LoVo (cell line): ENCODE results near the gene TICRR.

ENCODE experiments used
- DNase-seq: peaks from one replicate; pipeline ENCODE4 v3.0.0-alpha.2; 2016; ENCODE audit warnings: low spot score

The TICRR gene

DNA sequence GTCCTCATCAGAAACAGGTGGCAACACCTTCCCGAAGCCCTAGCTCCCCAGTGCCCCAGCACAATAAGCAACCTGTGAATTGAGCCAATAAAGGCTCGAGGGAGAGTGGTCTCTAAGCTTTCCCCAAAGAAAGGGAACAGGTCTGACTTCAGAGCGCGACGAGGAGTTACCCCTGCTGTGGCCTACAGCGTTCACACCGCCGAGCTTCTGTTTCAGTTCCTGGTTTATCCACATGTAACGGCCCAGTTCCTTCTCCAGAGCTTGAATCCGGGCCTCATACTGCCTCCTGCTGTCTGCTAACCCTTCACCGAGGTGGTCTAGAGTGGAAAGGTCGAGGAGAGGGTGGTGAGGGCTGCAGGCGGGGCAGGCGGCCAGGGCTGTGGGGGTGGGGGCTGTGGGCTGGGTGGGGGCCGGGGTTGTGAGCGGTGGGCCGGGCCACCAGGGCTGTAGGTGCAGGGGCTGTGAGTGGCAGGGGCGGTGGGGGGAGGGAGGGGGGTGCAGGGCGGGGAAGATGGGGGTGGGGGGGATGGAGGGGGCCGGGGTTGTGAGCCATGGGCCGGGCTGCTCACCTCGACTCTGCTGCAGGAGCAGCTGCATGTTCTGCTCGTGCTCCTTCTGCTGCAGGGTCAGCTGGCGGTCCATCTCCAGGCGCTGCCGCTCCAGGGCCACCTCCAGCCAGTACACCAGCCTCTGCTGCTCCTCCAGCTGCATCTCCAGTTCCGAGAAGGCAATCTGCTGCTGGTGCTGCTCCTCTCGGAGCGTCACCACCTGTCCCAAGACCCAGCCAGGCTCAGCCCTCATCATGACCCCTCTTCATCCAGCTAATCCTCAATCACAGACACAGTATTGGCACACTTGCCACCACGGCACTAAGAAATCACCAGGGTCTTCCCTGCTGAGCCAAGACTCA, 53.8 kb downstream of the TICRR start:
- no peak for DNase-seq

DNA sequence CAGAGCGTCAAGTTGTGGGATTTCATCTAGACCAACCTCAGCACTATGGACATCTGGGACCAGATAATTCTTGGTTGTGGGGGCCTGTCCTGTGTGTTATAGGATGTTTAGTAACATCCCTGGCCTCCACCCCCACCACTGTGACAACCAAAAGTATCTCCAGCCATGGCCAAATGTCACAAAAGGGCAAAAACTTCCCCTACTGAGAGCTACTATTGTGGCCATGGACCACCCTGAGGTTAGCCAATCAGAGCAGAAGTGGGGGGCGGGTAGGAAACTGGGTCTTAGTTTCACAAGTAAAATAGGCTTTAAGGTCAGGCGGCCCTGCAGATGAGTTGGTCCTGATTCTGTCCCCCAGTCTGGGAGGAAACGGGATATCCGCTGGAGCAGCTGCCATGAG, 54.6 kb downstream of the TICRR start:
- DNase-seq, result no peak

- no peak for DNase-seq
These were observed 55.0 kb downstream of the TICRR start for GRCh38 chr15:89630260-89630659.

DNA sequence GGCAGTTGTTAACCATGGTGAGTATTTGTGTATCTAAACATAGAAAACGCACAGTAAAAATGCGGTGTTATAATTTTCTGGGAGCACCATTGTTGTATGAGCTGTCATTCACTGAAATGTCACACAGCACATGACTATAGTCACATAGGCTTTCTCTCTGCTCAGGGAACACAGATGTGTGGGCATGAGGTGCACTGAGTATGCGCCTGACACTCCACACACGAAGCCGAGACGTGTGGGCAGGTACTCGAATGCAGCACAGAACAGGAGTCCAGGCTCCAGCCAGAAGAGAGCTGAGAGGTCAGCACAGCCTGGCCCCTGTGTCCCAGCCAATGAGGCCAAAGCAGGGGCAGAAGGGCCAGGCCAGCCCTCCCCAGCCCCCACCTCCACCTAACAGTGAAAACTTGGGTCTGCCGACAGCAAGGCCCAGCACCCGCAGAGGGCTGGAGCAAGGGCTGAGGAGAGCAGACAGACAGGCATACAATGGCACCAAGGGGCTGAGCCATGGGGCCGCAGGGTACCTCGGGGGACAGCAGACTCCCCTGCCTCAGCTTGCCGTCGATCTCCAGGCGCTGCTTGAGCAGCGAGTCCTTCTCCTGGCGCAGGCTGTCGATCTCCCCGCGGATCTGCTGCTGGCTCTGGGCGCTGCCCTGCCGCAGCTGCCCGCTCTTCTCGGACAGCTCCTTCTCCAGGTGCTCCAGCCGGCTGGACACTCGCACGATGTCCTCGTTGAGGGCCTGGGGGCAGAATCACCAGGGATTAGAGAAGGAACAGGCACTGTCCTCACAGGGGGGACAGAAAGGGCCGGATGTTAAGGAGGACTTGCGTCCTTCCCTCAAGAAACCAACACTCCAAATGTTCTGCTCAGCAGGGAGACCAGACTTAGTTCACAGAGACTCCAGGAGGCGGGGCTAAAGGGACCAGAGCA, 56.0 kb downstream of the TICRR start:
- no peak for DNase-seq

GRCh38 chr15:89631902-89632264, 56.6 kb downstream of the TICRR start:
- no peak for DNase-seq

DNA sequence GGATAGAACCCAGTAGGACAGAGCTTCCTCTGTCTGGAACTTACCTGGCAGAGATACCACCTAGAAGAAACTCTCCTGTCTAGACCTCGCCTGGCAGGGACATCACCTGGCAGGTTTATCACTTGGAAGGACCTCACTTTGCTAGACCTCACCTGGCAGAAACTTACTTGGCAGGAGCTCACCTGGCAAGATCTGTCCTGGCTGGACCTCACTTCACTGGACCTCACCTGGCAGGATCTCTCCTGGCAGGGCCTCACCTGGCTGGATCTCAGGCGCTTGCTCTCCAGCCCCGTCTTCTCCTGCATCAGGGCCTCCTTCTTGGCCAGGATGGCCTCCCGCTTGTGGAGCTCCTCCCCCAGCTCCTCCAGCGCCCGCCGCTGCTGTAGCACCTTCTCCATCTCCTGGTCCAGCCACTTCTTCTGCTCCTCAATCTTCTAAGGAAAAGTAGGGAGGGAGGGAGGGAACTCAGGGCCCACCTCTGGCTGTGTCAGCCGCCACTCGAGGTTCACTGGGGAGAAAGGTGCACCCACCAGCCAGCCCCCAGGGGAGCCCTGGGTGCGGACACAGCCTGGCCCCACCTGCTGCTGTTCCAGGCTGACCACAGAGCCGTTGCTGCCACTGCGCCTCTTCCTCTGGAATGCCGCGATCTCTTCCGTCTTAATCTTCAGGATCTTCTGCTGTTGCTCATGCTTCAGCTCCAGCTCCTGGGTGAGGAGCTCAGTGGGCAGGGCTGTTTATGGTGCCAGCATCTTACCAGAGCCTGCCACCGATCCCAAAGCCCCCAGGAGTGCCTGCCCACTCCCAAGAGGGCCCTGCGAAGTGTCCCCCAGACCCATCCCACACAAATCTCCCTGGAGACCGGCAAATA, 57.5 kb downstream of the TICRR start:
- no peak for DNase-seq

GRCh38 chr15:89633585-89633984, 58.3 kb downstream of the TICRR start:
- no peak for DNase-seq

DNA sequence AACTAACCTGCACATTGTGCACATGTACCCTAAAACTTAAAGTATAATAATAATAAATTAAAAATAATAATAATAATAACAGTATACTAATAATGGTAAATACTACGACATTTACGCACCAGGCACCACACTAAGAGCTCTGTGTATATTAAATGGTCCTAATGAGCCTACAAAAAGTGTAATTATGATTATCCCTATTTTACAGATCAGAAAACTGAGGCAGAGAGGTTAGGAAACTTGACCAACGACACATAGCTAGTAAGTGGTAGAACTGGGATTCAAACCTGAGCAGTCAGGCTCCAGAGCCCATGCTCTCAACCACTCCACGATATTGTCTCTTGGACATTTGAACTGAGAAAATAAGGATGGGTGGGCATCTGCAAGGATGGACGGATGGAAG, 65.0 kb downstream of the TICRR start:
- DNase-seq, result no peak

DNA sequence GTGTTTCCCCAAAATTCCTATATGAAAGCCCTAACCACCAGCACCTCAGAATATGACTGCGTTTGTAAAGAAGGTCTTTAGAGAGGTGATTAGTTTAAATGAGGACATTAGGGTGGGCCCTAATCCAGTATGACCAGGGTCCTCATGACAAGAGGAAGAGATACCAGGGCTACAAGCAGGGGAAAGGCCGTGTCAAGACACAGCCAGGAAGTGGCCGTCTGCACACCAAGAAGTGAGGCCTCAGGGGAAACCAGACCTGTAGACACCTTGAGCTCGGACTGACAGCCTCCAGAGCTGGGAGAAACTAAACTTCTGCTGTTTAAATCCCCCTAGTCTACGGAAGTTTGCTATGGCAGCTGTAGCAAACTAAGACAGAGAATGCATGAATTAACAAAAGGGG, 65.8 kb downstream of the TICRR start:
- no peak for DNase-seq

GRCh38 chr15:89642106-89642505, 66.8 kb downstream of the TICRR start:
- no peak for DNase-seq

GRCh38 chr15:89645680-89646079, 70.4 kb downstream of the TICRR start:
- no peak for DNase-seq

DNA sequence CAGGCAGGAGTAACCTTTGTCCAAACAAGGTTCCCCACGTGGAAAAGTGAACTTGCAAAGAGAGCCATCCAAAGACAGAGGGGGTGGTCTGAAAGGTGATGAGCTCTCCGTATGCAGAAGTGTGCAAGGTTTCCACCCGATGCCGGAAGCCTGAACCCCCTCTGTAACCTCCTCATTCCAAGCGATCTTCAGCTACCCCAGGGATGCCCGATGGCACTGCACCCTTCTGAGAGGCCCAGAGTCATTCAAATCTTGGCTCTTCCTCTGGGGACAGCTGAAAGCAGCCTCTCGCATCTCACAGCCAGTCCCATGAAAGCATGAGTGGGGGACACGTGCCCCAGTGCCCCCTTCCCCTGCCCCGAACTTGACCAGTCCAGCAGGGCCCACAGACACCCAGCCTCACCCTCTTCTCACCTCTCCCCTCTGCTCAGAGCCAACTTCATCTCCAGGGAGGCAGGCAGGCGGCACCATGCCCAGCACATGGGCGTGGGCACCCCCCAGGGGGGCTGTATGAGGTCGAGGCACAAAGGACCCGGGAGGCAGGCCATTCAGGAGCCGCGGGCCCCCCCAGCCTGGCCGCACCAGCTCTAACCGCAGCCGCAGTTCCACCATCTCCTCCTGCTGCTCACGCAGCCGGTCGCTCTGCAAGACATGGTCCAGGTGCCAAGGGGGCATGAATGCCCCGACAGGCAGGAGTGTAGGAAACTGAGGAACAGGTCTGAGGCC, 71.3 kb downstream of the TICRR start:
- no peak for DNase-seq

GRCh38 chr15:89647191-89647851, 72.1 kb downstream of the TICRR start:
- peak; percentile 69 for DNase-seq

DNA sequence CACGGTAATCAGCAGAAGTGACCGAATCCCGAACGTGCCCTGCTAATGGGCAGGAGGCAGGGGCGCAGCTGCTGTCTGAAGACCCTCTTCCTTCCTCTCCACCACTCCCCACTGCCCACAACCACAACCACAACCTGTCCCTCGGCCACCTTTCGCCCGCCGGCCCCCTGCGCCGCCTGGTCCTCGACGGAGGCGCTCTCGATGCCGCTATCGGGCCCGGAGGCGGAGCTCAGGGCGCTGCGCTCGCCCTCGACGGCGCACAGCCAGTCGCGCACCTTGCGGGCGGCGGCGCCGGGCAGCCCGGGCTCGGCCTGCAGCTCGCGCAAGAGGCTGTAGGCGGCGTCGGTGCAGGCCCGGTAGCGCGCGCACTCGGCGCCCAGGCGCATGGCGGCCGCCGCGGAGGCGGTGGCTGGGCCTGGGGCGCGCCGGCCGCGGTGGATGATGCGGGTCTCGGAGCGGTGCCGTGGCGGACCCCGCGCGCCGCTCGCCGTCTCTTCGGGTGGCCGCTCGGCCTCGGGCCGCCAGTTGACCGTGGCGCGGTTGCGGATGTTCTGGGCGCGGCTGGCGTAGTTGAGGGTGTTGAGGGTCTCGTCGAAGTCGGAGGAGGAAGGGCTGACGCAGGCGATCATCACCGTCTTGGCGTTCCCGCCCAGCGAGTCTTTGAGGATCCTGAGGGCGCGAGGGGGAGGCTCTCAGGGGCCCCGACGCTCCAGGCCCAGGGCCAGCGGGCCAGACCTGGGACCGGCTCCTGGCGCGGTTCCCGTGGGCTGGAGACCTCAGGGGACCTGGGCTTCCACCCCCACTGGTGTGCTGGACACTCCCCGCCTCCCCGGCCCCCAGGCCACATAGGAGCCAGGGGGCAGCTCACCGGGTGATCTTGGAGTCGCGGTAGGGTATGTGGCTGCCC, 73.1 kb downstream of the TICRR start:
- DNase-seq, result no peak

- DNase-seq, result no peak
These were observed 73.8 kb downstream of the TICRR start for GRCh38 chr15:89649013-89649625.

DNA sequence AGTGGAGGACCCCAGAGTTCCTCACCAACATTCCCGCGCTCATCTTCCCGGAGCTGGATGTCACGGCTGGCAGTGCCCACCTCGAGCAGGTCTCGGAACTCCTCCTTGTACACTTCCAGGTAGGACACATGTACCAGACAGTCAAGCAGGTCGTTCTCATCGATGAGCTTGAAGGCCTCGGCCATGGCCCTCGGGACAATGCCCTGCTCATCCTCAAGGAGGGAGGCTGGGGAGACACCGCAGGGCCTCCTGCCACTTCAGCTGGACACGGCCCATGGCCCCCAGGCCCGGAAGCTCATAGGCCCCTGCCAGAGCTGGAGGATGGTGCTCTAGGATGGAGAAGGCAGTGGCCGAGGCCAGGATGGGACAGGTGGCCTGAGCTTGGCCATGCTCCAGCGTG, 74.4 kb downstream of the TICRR start:
- no peak for DNase-seq

DNA sequence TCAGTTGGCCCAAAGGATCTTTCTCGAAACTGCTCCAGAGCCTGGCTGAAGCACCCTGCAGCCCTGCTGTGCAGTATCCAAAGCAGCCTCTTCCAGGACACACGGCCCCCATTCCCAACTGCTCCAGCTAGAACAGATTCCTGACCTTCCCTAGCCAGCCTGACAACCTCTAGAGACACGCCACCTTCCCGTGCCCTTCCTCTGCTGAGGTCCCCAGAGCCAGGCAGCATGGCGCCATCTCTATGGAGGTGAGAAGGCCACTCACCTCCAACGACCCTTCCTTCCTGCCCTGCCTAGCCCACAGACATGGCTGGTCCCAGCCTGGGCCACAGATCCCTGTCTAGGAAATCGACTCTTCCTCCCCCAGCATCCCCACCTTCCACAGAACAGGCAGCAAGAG, 76.9 kb downstream of the TICRR start:
- DNase-seq, result no peak

GRCh38 chr15:89652666-89653065, 77.4 kb downstream of the TICRR start:
- no peak for DNase-seq

DNA sequence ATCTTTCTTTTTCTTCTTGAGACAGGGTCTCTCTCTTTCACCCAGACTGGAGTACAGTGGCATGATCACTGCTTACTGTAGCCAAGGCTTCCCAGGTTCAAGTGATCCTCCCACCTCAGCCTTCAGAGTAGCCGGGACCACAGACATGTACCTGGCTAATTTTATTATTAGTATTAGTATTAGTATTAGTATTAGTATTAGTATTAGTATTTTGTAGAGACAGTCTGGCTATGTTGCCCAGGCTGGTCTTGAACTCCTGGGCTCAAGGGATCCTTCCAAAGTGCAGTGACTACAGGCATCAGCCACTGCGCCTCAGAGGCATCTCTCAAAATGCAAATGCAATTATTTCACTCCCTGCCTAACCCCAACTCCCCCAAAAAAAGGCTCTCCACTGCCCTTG, 78.3 kb downstream of the TICRR start:
- DNase-seq, result no peak
